Mesothelial cell of epicardium (in vitro differentiated cells): ENCODE data around the gene ABITRAM. TPM values are rescaled to one million over a fixed set of nuclear protein-coding genes. Genes with fewer than 3 reads are reported as not detected.

ENCODE experiments used
- DNase-seq, 2 experiments: peaks; one replicate each; pipeline ENCODE4 v3.0.0; 2021; ENCODE audit warnings: low spot score in 2 of 2; ENCODE audit not compliant: unreplicated experiment in 2 of 2
- H3K27ac Mint-ChIP-seq: 2 replicates; pipeline ENCODE4 v1.8.0; 2021; ENCODE audit warnings: mixed read lengths
- H3K27me3 Mint-ChIP-seq: 2 replicates; pipeline ENCODE4 v1.8.0; 2021; ENCODE audit warnings: low read depth, mixed read lengths
- H3K36me3 Mint-ChIP-seq: 2 replicates; pipeline ENCODE4 v1.8.0; 2021; ENCODE audit warnings: mixed read lengths
- H3K4me1 Mint-ChIP-seq: 2 replicates; pipeline ENCODE4 v1.8.0; 2021; ENCODE audit warnings: mixed read lengths
- H3K4me3 Mint-ChIP-seq: 2 replicates; pipeline ENCODE4 v1.8.0; 2021; ENCODE audit warnings: mild to moderate bottlenecking, moderate library complexity, mixed read lengths
- H3K9me3 Mint-ChIP-seq: 2 replicates; pipeline ENCODE4 v1.8.0; 2021; ENCODE audit warnings: mixed read lengths
- CTCF ChIP-seq: fragments of 200-600 bp; sonication (generic); IDR thresholded peaks from one replicate; pipeline ENCODE4 v1.5.0; 2021; ENCODE audit warnings: antibody characterized with exemption; ENCODE audit not compliant: unreplicated experiment
- total RNA-seq: library from RNA; stranded (reverse); gene quantifications from 3 replicates; pipeline ENCODE4 v1.2.1, GENCODE V29; 2021

Gene ABITRAM
- total RNA-seq, 1 donor from 2014 or later: 17.7 TPM

GRCh38 chr9:108904161-108904560 is 30.0 kb upstream of the ABITRAM start:
- Mint-ChIP-seq H3K4me1 (no peaks in the 10 kb centered on the region), H3K27me3 (no peaks in the 10 kb centered on the region), H3K9me3 (no peaks in the 10 kb centered on the region), H3K36me3 (peaks cover 40% of the 10 kb centered on the region), H3K27ac (no peak overlapping the region), H3K4me3 (no peak overlapping the region)
- no peak for TF ChIP-seq CTCF
- no peak for DNase-seq

DNA sequence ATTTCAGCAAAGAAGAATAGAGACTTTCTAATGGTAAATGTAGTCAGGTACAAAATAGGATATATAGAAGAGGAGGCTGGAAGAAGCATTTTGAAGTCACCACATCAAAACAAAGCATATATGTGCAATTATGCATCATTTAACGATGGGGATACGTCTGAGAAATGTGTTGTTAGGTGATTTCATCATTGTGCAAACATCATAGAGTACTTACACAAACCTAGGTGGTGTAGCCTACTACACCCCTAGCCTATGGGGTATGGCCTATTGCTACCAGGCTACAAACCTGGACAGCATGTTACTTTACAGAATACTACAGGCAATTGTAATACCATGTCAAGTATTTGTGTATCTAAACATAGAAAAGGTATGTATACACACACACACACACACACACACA is 28.7 kb upstream of the ABITRAM start:
- H3K36me3 Mint-ChIP-seq: peaks cover 42% of the 10 kb centered on the region
- H3K27me3 Mint-ChIP-seq: no peaks in the 10 kb centered on the region
- H3K9me3 Mint-ChIP-seq: no peaks in the 10 kb centered on the region
- DNase-seq: no peak
- no peak overlapping the region for H3K4me3 Mint-ChIP-seq
- no peaks in the 10 kb centered on the region for H3K4me1 Mint-ChIP-seq
- no peak overlapping the region for H3K27ac Mint-ChIP-seq
- TF ChIP-seq CTCF: no peak

- H3K27ac Mint-ChIP-seq: no peak overlapping the region
- no peaks in the 10 kb centered on the region for H3K27me3 Mint-ChIP-seq
- H3K4me1 Mint-ChIP-seq: no peaks in the 10 kb centered on the region
- DNase-seq: no peak
- no peak overlapping the region for H3K4me3 Mint-ChIP-seq
- no peaks in the 10 kb centered on the region for H3K9me3 Mint-ChIP-seq
- TF ChIP-seq CTCF: no peak
- peaks cover 40% of the 10 kb centered on the region for H3K36me3 Mint-ChIP-seq
Measured at GRCh38 chr9:108910402-108910801, 23.8 kb upstream of the ABITRAM start.

- TF ChIP-seq CTCF: no peak
- no peaks in the 10 kb centered on the region for H3K4me1 Mint-ChIP-seq
- no peak overlapping the region for H3K27ac Mint-ChIP-seq
- H3K27me3 Mint-ChIP-seq: no peaks in the 10 kb centered on the region
- H3K36me3 Mint-ChIP-seq: peaks cover 43% of the 10 kb centered on the region
- DNase-seq: no peak
- no peak overlapping the region for H3K4me3 Mint-ChIP-seq
- no peaks in the 10 kb centered on the region for H3K9me3 Mint-ChIP-seq
Measured at GRCh38 chr9:108910914-108911313, 23.3 kb upstream of the ABITRAM start.

DNA sequence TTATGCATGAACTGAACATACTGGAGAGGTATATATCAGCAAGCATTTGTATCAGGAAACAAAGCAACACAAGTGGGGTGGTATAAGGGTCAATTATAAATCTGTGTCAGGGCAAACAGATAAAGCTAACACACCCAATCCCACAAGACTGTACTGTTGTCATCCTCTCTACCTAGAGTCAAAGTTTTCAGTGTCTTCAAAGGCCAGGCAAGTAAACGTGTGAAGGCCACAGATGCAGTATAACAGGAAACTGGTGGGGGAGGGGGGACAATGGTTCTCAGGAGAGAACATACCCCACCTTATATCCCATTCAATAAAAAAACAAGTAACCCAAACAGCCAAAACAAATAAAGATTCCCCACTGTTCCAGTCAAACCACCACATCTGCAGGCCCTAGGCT is 22.4 kb upstream of the ABITRAM start:
- Mint-ChIP-seq H3K36me3 (peaks cover 45% of the 10 kb centered on the region), H3K27ac (no peak overlapping the region), H3K4me3 (no peak overlapping the region), H3K27me3 (no peaks in the 10 kb centered on the region), H3K4me1 (no peaks in the 10 kb centered on the region), H3K9me3 (no peaks in the 10 kb centered on the region)
- TF ChIP-seq CTCF: no peak
- DNase-seq: no peak

- Mint-ChIP-seq H3K4me3 (no peak overlapping the region), H3K9me3 (no peaks in the 10 kb centered on the region), H3K4me1 (no peaks in the 10 kb centered on the region), H3K27me3 (no peaks in the 10 kb centered on the region), H3K27ac (no peak overlapping the region), H3K36me3 (peaks cover 44% of the 10 kb centered on the region)
- no peak for DNase-seq
- no peak for TF ChIP-seq CTCF
Measured at GRCh38 chr9:108913391-108913790, 20.8 kb upstream of the ABITRAM start.
